Muscle layer of duodenum (tissue), 2 donors: Measurements from ENCODE around the gene ORMDL1.

ENCODE experiments used
- H3K27ac ChIP-seq: one replicate; pipeline ENCODE4 v1.7.0; 2013; ENCODE audit warnings: mild to moderate bottlenecking, low read length
- H3K27me3 ChIP-seq: one replicate; pipeline ENCODE4 v1.7.0; 2013; ENCODE audit warnings: low read depth, mild to moderate bottlenecking, control low read depth, low read length
- H3K36me3 ChIP-seq, 2 donors: one replicate each; pipeline ENCODE4 v1.7.0; 2013; ENCODE audit warnings: low read length in 2 of 2, control low read depth in 1 of 2, mild to moderate bottlenecking in 1 of 2; ENCODE audit not compliant: insufficient read depth in 2 of 2, control insufficient read depth in 1 of 2
- H3K4me1 ChIP-seq, 2 donors: one replicate each; pipeline ENCODE4 v1.7.0; 2013; ENCODE audit warnings: low read length in 2 of 2, mild to moderate bottlenecking in 2 of 2, control low read depth in 1 of 2, moderate library complexity in 1 of 2; ENCODE audit not compliant: insufficient read depth in 2 of 2, control insufficient read depth in 1 of 2
- H3K4me3 ChIP-seq, 2 donors: one replicate each; pipeline ENCODE4 v1.7.0; 2013; ENCODE audit warnings: low read length in 2 of 2, low read depth in 1 of 2, mild to moderate bottlenecking in 1 of 2
- H3K9me3 ChIP-seq, 2 donors: one replicate each; pipeline ENCODE4 v1.7.0; 2013; ENCODE audit warnings: low read length in 2 of 2, control low read depth in 1 of 2, mild to moderate bottlenecking in 1 of 2; ENCODE audit not compliant: control insufficient read depth in 1 of 2
- donor health status: healthy.

Gene ORMDL1

GRCh38 chr2:189783927-189784867, at the start of gene ORMDL1, which contains the start of gene PMS1:
TSS of gene ORMDL1 (minus strand) at chr2:189784339. CDS start at chr2:189782595, 1,744 bp downstream.
TSS of gene PMS1 (plus strand) at chr2:189784450. CDS start at chr2:189791810, 7,360 bp downstream.
- no peaks in the 10 kb centered on the region for H3K9me3 ChIP-seq
- H3K4me1 ChIP-seq = peaks cover 5 to 23% of the 10 kb centered on the region in 2 donors
- peak within 1 kb of the TSS; percentile 91 for H3K27ac ChIP-seq
- peaks cover 7 to 11% of the 10 kb centered on the region in 2 donors for H3K36me3 ChIP-seq
- no peaks in the 10 kb centered on the region for H3K27me3 ChIP-seq
- peak within 1 kb of the TSS; percentile 87 to 89 for H3K4me3 ChIP-seq

- no peaks in the 10 kb centered on the region for H3K4me1 ChIP-seq
- H3K4me3 ChIP-seq = no peak overlapping the region
- peaks cover 0 to 4% of the 10 kb centered on the region in 2 donors for H3K36me3 ChIP-seq
- no peaks in the 10 kb centered on the region for H3K27me3 ChIP-seq
- no peak overlapping the region for H3K27ac ChIP-seq
- H3K9me3 ChIP-seq = no peaks in the 10 kb centered on the region
Measured at GRCh38 chr2:189830510-189830909, 46.4 kb upstream of the ORMDL1 start.

GRCh38 chr2:189829102-189829833, 45.1 kb upstream of the ORMDL1 start:
- Histone ChIP-seq H3K4me3 (no peak overlapping the region), H3K4me1 (peaks cover 0 to 5% of the 10 kb centered on the region in 2 donors), H3K9me3 (no peaks in the 10 kb centered on the region), H3K27me3 (no peaks in the 10 kb centered on the region), H3K36me3 (peaks cover 0 to 6% of the 10 kb centered on the region in 2 donors), H3K27ac (no peak overlapping the region)

GRCh38 chr2:189826039-189826438, 41.9 kb upstream of the ORMDL1 start:
- no peaks in the 10 kb centered on the region for H3K27me3 ChIP-seq
- H3K27ac ChIP-seq = no peak overlapping the region
- no peaks in the 10 kb centered on the region for H3K9me3 ChIP-seq
- H3K4me3 ChIP-seq = no peak overlapping the region
- peaks cover 4 to 6% of the 10 kb centered on the region in 2 donors for H3K36me3 ChIP-seq
- peaks cover 0 to 5% of the 10 kb centered on the region in 2 donors for H3K4me1 ChIP-seq

GRCh38 chr2:189824694-189825396, 40.7 kb upstream of the ORMDL1 start:
- H3K4me3 ChIP-seq = no peak overlapping the region
- H3K36me3 ChIP-seq = peaks cover 6 to 8% of the 10 kb centered on the region in 2 donors
- no peaks in the 10 kb centered on the region for H3K27me3 ChIP-seq
- no peaks in the 10 kb centered on the region for H3K9me3 ChIP-seq
- no peak overlapping the region for H3K27ac ChIP-seq
- H3K4me1 ChIP-seq = peaks cover 0 to 5% of the 10 kb centered on the region in 2 donors

- Histone ChIP-seq H3K27ac (no peak overlapping the region), H3K36me3 (peaks cover 6 to 16% of the 10 kb centered on the region in 2 donors), H3K9me3 (no peaks in the 10 kb centered on the region), H3K4me1 (peaks cover 0 to 5% of the 10 kb centered on the region in 2 donors), H3K27me3 (no peaks in the 10 kb centered on the region), H3K4me3 (no peak overlapping the region)
Measured at GRCh38 chr2:189821953-189822748, 38.0 kb upstream of the ORMDL1 start.

GRCh38 chr2:189819297-189819704, 35.2 kb upstream of the ORMDL1 start:
- no peak overlapping the region for H3K27ac ChIP-seq
- H3K36me3 ChIP-seq = peaks cover 0 to 16% of the 10 kb centered on the region in 2 donors
- H3K9me3 ChIP-seq = no peaks in the 10 kb centered on the region
- no peak overlapping the region for H3K4me3 ChIP-seq
- no peaks in the 10 kb centered on the region for H3K27me3 ChIP-seq
- H3K4me1 ChIP-seq = no peaks in the 10 kb centered on the region

- H3K36me3 ChIP-seq = peaks cover 0 to 16% of the 10 kb centered on the region in 2 donors
- no peaks in the 10 kb centered on the region for H3K4me1 ChIP-seq
Measured at GRCh38 chr2:189818249-189819038, 34.3 kb upstream of the ORMDL1 start.

GRCh38 chr2:189803431-189803830, 19.3 kb upstream of the ORMDL1 start:
- Histone ChIP-seq H3K27me3 (no peaks in the 10 kb centered on the region), H3K27ac (no peak overlapping the region), H3K4me3 (no peak overlapping the region), H3K4me1 (peaks cover 0 to 3% of the 10 kb centered on the region in 2 donors), H3K36me3 (peaks cover 8 to 11% of the 10 kb centered on the region in 2 donors), H3K9me3 (no peaks in the 10 kb centered on the region)

More at GRCh38 chr2:189818249-189819038, 34.3 kb upstream of the ORMDL1 start:
- no peaks in the 10 kb centered on the region for H3K9me3 ChIP-seq
- no peak overlapping the region for H3K4me3 ChIP-seq
- no peaks in the 10 kb centered on the region for H3K27me3 ChIP-seq
- no peak overlapping the region for H3K27ac ChIP-seq
